Measurements from ENCODE around the gene MRPL24. TPM values are rescaled to one million over a fixed set of nuclear protein-coding genes. Genes with fewer than 3 reads are reported as not detected.

Gene MRPL24
- total RNA-seq, 1 donor from 2014 or later: 92.1 TPM

GRCh38 chr1:156703336-156703735 is 37.6 kb downstream of the MRPL24 start:
- H3K4me1 ChIP-seq: peaks cover 30% of the 10 kb centered on the region
- peaks cover 81% of the 10 kb centered on the region for H3K27me3 ChIP-seq (ENCODE audit: low read depth)
- H3K4me3 ChIP-seq: no peak overlapping the region
- TF ChIP-seq CTCF (IDR thresholded peaks at IDR 0.05; ENCODE audit: borderline replicate concordance): no peak
- no peaks in the 10 kb centered on the region for H3K36me3 ChIP-seq
- H3K27ac ChIP-seq (replicated peaks): no peak overlapping the region
- no peaks in the 10 kb centered on the region for H3K9me3 ChIP-seq (replicated peaks)
- DNase-seq: no peak
- intact Hi-C loops (cut with micrococcal nuclease): no loop called here

- intact Hi-C loops (cut with micrococcal nuclease): no loop called here
- no peak for DNase-seq
- peaks cover 93% of the 10 kb centered on the region for H3K27me3 ChIP-seq (ENCODE audit: low read depth)
These were observed 40.0 kb downstream of the MRPL24 start for GRCh38 chr1:156700736-156701531.

GRCh38 chr1:156698995-156699394 is 41.9 kb downstream of the MRPL24 start:
- intact Hi-C loops (cut with micrococcal nuclease): no loop called here
- no peak for DNase-seq
- Histone ChIP-seq H3K4me3 (no peak overlapping the region), H3K36me3 (no peaks in the 10 kb centered on the region), H3K27me3 (ENCODE audit: low read depth) (peaks cover 92% of the 10 kb centered on the region), H3K4me1 (no peaks in the 10 kb centered on the region), H3K9me3 (replicated peaks) (no peaks in the 10 kb centered on the region), H3K27ac (replicated peaks) (no peak overlapping the region)
- no peak for TF ChIP-seq CTCF (IDR thresholded peaks at IDR 0.05; ENCODE audit: borderline replicate concordance)

More at GRCh38 chr1:156700736-156701531, 40.0 kb downstream of the MRPL24 start:
- Histone ChIP-seq H3K27ac (replicated peaks) (no peak overlapping the region), H3K4me1 (peaks cover 17% of the 10 kb centered on the region), H3K36me3 (no peaks in the 10 kb centered on the region), H3K9me3 (replicated peaks) (no peaks in the 10 kb centered on the region), H3K4me3 (no peak overlapping the region)
- no peak for TF ChIP-seq CTCF (IDR thresholded peaks at IDR 0.05; ENCODE audit: borderline replicate concordance)

- Histone ChIP-seq H3K27me3 (ENCODE audit: low read depth) (peaks cover 92% of the 10 kb centered on the region), H3K4me3 (no peak overlapping the region), H3K36me3 (no peaks in the 10 kb centered on the region), H3K9me3 (replicated peaks) (no peaks in the 10 kb centered on the region), H3K4me1 (peaks cover 7% of the 10 kb centered on the region), H3K27ac (replicated peaks) (no peak overlapping the region)
- TF ChIP-seq CTCF (IDR thresholded peaks at IDR 0.05; ENCODE audit: borderline replicate concordance): no peak
- intact Hi-C loops (cut with micrococcal nuclease): no loop called here
- DNase-seq: no peak
These were observed 43.4 kb downstream of the MRPL24 start for GRCh38 chr1:156697481-156697880.

- no peak for DNase-seq
- H3K27ac ChIP-seq (replicated peaks): no peak overlapping the region
- intact Hi-C loops (cut with micrococcal nuclease): no loop called here
- H3K9me3 ChIP-seq (replicated peaks): no peaks in the 10 kb centered on the region
- H3K4me3 ChIP-seq: no peak overlapping the region
- no peaks in the 10 kb centered on the region for H3K36me3 ChIP-seq
- peaks cover 92% of the 10 kb centered on the region for H3K27me3 ChIP-seq (ENCODE audit: low read depth)
- H3K4me1 ChIP-seq: peaks cover 10% of the 10 kb centered on the region
- no peak for TF ChIP-seq CTCF (IDR thresholded peaks at IDR 0.05; ENCODE audit: borderline replicate concordance)
These were observed 44.1 kb downstream of the MRPL24 start for GRCh38 chr1:156696755-156697154.
